Lung (tissue), 12 donors: ENCODE measurements around the gene BPIFB1. TPM values are rescaled to one million over a fixed set of nuclear protein-coding genes. Genes with fewer than 3 reads are reported as not detected.

Experiments
- ATAC-seq: fragments of 200-7000 bp; cut with Tn5 transposase; one replicate; pipeline ENCODE4 v1.9.1; 2020; ENCODE audit warnings: moderate number of reproducible peaks; ENCODE audit not compliant: insufficient read depth, low FRiP score
- DNase-seq, 3 donors: peaks; one replicate each; pipeline ENCODE4 v3.0.0-alpha.2; 2013 to 2017
- H3K27ac ChIP-seq, 2 donors: one replicate each; pipeline ENCODE4 v1.5.1; 2013; ENCODE audit warnings: mild to moderate bottlenecking in 2 of 2, moderate library complexity in 2 of 2, control low read depth in 1 of 2, inconsistent platforms in 1 of 2, low read depth in 1 of 2, low read length in 1 of 2
- H3K27me3 ChIP-seq, 3 donors: one replicate each; pipeline ENCODE4 v1.5.1; 2013; ENCODE audit warnings: low read length in 2 of 3; ENCODE audit not compliant: control insufficient read depth in 3 of 3, insufficient read depth in 3 of 3
- H3K36me3 ChIP-seq, 4 donors: one replicate each; pipeline ENCODE4 v1.5.1; 2013; ENCODE audit warnings: low read length in 4 of 4, mild to moderate bottlenecking in 1 of 4, moderate library complexity in 1 of 4; ENCODE audit not compliant: control insufficient read depth in 4 of 4, insufficient read depth in 4 of 4
- H3K4me1 ChIP-seq, 5 donors: one replicate each; pipeline ENCODE4 v1.5.1; 2013; ENCODE audit warnings: low read length in 5 of 5, mild to moderate bottlenecking in 2 of 5, moderate library complexity in 1 of 5; ENCODE audit not compliant: control insufficient read depth in 5 of 5, insufficient read depth in 5 of 5
- H3K4me3 ChIP-seq: one replicate; pipeline ENCODE4 v1.5.1; 2013; ENCODE audit warnings: mild to moderate bottlenecking, control low read depth, moderate library complexity
- H3K9ac ChIP-seq, 2 donors: one replicate each; pipeline ENCODE4 v1.5.1; 2013; ENCODE audit warnings: low read length in 2 of 2, control low read depth in 1 of 2; ENCODE audit not compliant: insufficient read depth in 1 of 2
- H3K9me3 ChIP-seq, 4 donors: one replicate each; pipeline ENCODE4 v1.5.1; 2013; ENCODE audit warnings: low read length in 3 of 4, mild to moderate bottlenecking in 1 of 4, moderate library complexity in 1 of 4; ENCODE audit not compliant: control insufficient read depth in 4 of 4, insufficient read depth in 3 of 4
- CTCF ChIP-seq: IDR thresholded peaks from 2 replicates; pipeline ENCODE4 v1.5.1; 2012; ENCODE audit warnings: mild to moderate bottlenecking; ENCODE audit errors: control extremely low read depth, extremely low read depth
- WGBS, 2 donors: extraction: QIAGEN DNeasy Blood & Tissue Kit; methylation state at CpG; one replicate each; pipeline ENCODE4 v1.1.7; 2013; 5-methylcytosine and 5-hydroxymethylcytosine counted together
- polyA plus RNA-seq, 2 donors: library from polyadenylated mRNA; stranded (reverse); fragments of 200-250 nt; gene quantifications; one replicate each; pipeline ENCODE4 v1.2.1, GENCODE V29; 2013
- total RNA-seq, 2 donors: library from RNA; depleted of rRNA in 1 of 2; stranded (reverse); fragments of >200 nt in 1 of 2; gene quantifications; one replicate each; pipeline ENCODE4 v1.2.1, GENCODE V29; 2014 to 2021
- donor health status: control.
- donor health status: control.
- donor health status: Bipolar disorder and iron deficiency.
- donor health status: healthy.
- donor health status: DM: yes; HTN: yes; CAD: no.

BPIFB1 gene
- total and polyA plus RNA-seq, 4 donors: 61.9 to 445 (median 292) TPM

- Histone ChIP-seq H3K4me3 (no peak overlapping the region), H3K27me3 (peaks cover 0 to 2% (median 0%) of the 10 kb centered on the region in 3 donors), H3K4me1 (no peaks in the 10 kb centered on the region), H3K9me3 (peaks cover 0 to 1% (median 0%) of the 10 kb centered on the region in 4 donors), H3K36me3 (no peaks in the 10 kb centered on the region), H3K9ac (no peak overlapping the region), H3K27ac (no peak overlapping the region)
- TF ChIP-seq CTCF: no peak
- no peak for DNase-seq
- 65 to 81% methylated on average over 4 of the region's 4 CpGs for WGBS, 2 donors
- ATAC-seq: no peak
Observed at GRCh38 chr20:33239979-33240736, 42.9 kb upstream of the BPIFB1 start.

GRCh38 chr20:33240923-33241322 lies 42.1 kb upstream of the BPIFB1 start:
- no peak for TF ChIP-seq CTCF

GRCh38 chr20:33242319-33243100 lies 40.5 kb upstream of the BPIFB1 start:
- no peak for TF ChIP-seq CTCF
- Histone ChIP-seq H3K4me3 (no peak overlapping the region), H3K4me1 (no peaks in the 10 kb centered on the region), H3K27me3 (peaks cover 0 to 2% (median 0%) of the 10 kb centered on the region in 3 donors), H3K9me3 (peaks cover 0 to 2% (median 0%) of the 10 kb centered on the region in 4 donors), H3K27ac (no peak overlapping the region), H3K9ac (no peak overlapping the region), H3K36me3 (no peaks in the 10 kb centered on the region)
- no peak for DNase-seq
- 73 to 80% methylated on average over 7 of the region's 7 CpGs for WGBS, 2 donors
- no peak for ATAC-seq

More at GRCh38 chr20:33240923-33241322, 42.1 kb upstream of the BPIFB1 start:
- Histone ChIP-seq H3K27ac (no peak overlapping the region), H3K4me1 (no peaks in the 10 kb centered on the region), H3K9ac (no peak overlapping the region), H3K36me3 (no peaks in the 10 kb centered on the region), H3K27me3 (peaks cover 0 to 2% (median 0%) of the 10 kb centered on the region in 3 donors), H3K4me3 (no peak overlapping the region), H3K9me3 (peaks cover 0 to 1% (median 0%) of the 10 kb centered on the region in 4 donors)
- WGBS, 2 donors: 64 to 75% methylated on average over 5 of the region's 5 CpGs
- ATAC-seq (no peak), DNase-seq (no peak)
